Lower lobe of right lung (tissue), 2 donors: Measurements from ENCODE around the gene EEF1A2. TPM values are rescaled to one million over a fixed set of nuclear protein-coding genes. Genes with fewer than 3 reads are reported as not detected.

Source experiments
- ATAC-seq, 2 donors: fragments of 200-7000 bp; cut with Tn5 transposase; one replicate each; pipeline ENCODE4 v1.9.1; 2020 to 2022; ENCODE audit warnings: mild to moderate bottlenecking in 2 of 2, moderate library complexity in 2 of 2
- DNase-seq: peaks from one replicate; pipeline ENCODE4 v3.0.0-alpha.2; 2020
- H3K27ac ChIP-seq: fragments of 200-600 bp; one replicate; pipeline ENCODE4 v1.8.0; 2022
- H3K27me3 ChIP-seq: fragments of 200-600 bp; one replicate; pipeline ENCODE4 v1.8.0; 2022; ENCODE audit warnings: low read depth
- H3K36me3 ChIP-seq: fragments of 200-600 bp; one replicate; pipeline ENCODE4 v1.8.0; 2022; ENCODE audit warnings: mild to moderate bottlenecking
- H3K4me1 ChIP-seq: fragments of 200-600 bp; one replicate; pipeline ENCODE4 v1.8.0; 2022
- H3K4me3 ChIP-seq: fragments of 200-600 bp; one replicate; pipeline ENCODE4 v1.8.0; 2022; ENCODE audit warnings: mild to moderate bottlenecking
- H3K9me3 ChIP-seq: fragments of 200-600 bp; one replicate; pipeline ENCODE4 v1.8.0; 2022
- intact Hi-C: fragments of 100-400 bp; cut with DNase I; formaldehyde crosslinking; loops from one replicate; pipeline ENCODE4 v1.11.0; 2022
- total RNA-seq: library from RNA; stranded (reverse); fragmentation: NEBNext Ultra II Directional; extraction: Animal tissue kit (Norgen Biotek cat#: 25700); gene quantifications from one replicate; pipeline ENCODE4 v1.2.1, GENCODE V29; 2021
- TF ChIP-seq, protein P1 (sequence below): fragments of 200-600 bp; IDR thresholded peaks from one replicate; pipeline ENCODE4 v1.8.0; 2022; ENCODE audit warnings: antibody characterized with exemption, mild to moderate bottlenecking
- donor health status: DM: no; HTN: yes; CAD: no; lungs with severe emphysema.

Gene EEF1A2
- total RNA-seq, 1 donor from 2014 or later = 0.77 TPM

DNA sequence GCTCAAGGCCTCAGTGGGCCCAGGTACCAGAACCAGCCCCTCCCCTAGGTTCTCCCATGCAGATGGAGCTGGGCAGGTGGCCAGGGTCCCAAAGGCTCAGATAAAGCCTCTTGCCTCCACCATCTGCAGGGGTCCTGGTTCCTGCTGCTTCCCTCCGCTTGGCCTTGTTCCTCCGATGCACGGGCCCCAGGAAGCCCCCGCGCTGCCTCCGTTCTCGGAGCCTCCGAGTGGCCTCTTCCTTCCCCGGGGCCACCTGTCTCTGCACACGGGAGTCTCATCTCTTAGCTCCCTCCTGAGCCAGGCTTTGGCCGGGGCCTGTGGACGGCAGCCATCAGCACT is 40.2 kb upstream of the EEF1A2 start:
- intact Hi-C loops = no loop called here
- TF ChIP-seq, protein P1, sequence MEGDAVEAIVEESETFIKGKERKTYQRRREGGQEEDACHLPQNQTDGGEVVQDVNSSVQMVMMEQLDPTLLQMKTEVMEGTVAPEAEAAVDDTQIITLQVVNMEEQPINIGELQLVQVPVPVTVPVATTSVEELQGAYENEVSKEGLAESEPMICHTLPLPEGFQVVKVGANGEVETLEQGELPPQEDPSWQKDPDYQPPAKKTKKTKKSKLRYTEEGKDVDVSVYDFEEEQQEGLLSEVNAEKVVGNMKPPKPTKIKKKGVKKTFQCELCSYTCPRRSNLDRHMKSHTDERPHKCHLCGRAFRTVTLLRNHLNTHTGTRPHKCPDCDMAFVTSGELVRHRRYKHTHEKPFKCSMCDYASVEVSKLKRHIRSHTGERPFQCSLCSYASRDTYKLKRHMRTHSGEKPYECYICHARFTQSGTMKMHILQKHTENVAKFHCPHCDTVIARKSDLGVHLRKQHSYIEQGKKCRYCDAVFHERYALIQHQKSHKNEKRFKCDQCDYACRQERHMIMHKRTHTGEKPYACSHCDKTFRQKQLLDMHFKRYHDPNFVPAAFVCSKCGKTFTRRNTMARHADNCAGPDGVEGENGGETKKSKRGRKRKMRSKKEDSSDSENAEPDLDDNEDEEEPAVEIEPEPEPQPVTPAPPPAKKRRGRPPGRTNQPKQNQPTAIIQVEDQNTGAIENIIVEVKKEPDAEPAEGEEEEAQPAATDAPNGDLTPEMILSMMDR = no peak
- peaks cover 6% of the 10 kb centered on the region for H3K27me3 ChIP-seq
- no peaks in the 10 kb centered on the region for H3K9me3 ChIP-seq
- DNase-seq = no peak
- no peak for ATAC-seq
- no peaks in the 10 kb centered on the region for H3K36me3 ChIP-seq
- peaks cover 40% of the 10 kb centered on the region for H3K4me1 ChIP-seq
- peak overlapping the region; percentile 88 for H3K27ac ChIP-seq
- no peak overlapping the region for H3K4me3 ChIP-seq

- ATAC-seq = peak; percentile 35 to 36
These were observed 39.6 kb upstream of the EEF1A2 start for GRCh38 chr20:63538204-63539091.

GRCh38 chr20:63537525-63538203 is 38.8 kb upstream of the EEF1A2 start:
- intact Hi-C loops = no loop called here
- Histone ChIP-seq H3K9me3 (no peaks in the 10 kb centered on the region), H3K27me3 (peaks cover 6% of the 10 kb centered on the region), H3K4me3 (peak overlapping the region; percentile 60), H3K36me3 (no peaks in the 10 kb centered on the region), H3K4me1 (peaks cover 45% of the 10 kb centered on the region), H3K27ac (peak overlapping the region; percentile 88)
- peak; percentile 94 to 95 for ATAC-seq
- DNase-seq = peak; percentile 98
- TF ChIP-seq, protein P1 = peak; percentile 98

More at GRCh38 chr20:63538204-63539091, 39.6 kb upstream of the EEF1A2 start:
- no peaks in the 10 kb centered on the region for H3K9me3 ChIP-seq
- peaks cover 45% of the 10 kb centered on the region for H3K4me1 ChIP-seq
- peak; percentile 86 for DNase-seq
- peaks cover 6% of the 10 kb centered on the region for H3K27me3 ChIP-seq
- no peaks in the 10 kb centered on the region for H3K36me3 ChIP-seq
- intact Hi-C loops = no loop called here
- peak overlapping the region; percentile 88 for H3K27ac ChIP-seq
- TF ChIP-seq, protein P1 = peak; percentile 36
- peak overlapping the region; percentile 60 for H3K4me3 ChIP-seq

DNA sequence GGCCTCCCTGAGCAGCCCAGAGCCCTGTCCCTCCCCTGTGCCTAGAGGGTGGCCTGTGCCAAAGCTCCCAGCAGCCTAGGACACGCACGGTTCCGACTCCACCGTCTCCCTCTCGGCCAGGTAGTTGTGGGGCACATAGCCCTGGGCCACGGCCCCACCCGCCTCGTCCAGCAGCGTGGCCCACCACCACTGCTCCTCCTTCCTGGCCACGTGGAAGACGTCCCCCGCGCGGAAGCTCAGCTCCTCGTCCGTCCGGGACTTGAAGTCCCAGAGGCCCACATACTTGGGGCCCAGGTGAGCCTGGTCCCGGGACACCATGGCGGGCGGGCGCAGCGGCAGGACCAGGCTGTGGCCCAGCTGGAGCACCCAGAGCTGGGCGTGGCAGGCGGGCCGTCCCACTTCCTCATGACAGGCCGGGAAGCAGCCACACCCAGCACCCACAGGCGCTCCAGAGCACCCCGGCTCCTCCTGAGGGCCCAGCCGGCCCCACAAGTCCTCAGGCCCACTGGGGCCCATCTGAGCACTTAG is 38.2 kb upstream of the EEF1A2 start, which contains the start of gene PTK6:
Gene PTK6 (minus strand): TSS at position 380 of the 528 bp plus-strand sequence. CDS start 62 bp downstream, at position 318.
- ATAC-seq (peak; percentile 76 to 77), DNase-seq (peak; percentile 93)
- Histone ChIP-seq H3K27me3 (peaks cover 6% of the 10 kb centered on the region), H3K9me3 (no peaks in the 10 kb centered on the region), H3K27ac (peak within 1 kb of the TSS; percentile 88), H3K4me3 (peak within 1 kb of the TSS; percentile 60), H3K36me3 (no peaks in the 10 kb centered on the region), H3K4me1 (peaks cover 45% of the 10 kb centered on the region)
- TF ChIP-seq, protein P1 = no peak
- intact Hi-C loops = no loop called here

DNA sequence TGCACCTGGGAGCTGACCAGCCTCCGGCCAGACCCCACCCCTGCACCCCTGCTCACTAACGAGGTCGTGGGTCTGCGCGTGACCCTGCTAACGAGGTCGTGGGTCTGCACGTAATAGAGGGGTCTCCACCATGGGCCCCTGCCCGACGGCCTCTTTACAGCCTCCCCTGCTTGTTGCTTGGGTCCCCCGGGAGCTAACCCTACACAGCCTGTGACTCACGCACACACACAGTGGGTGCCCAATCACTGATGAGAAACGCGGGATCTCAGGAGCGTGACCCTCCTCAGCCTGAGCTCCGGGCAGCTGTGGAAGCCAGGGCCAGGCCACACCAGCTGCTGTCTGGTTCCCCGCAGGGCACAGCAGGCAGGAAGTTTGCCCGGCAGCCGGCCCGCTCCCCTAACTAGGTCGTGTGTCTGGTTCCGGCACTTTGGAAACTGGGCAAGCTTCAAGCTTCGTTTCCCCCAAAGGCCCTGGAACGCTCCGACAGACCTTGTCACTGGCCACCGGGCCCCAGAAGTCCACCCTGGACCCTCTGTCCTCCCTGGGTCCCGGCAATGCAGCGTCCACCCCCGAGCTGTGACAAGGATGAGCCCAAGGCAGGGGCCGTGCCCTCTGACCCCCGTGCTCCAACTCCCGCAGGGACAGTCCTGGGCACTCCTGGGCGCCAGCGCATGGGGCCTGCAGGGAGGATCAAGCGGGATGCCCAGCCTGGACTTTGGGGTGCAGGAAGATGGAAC is 37.5 kb upstream of the EEF1A2 start:
- Histone ChIP-seq H3K27ac (peak overlapping the region; percentile 88), H3K4me1 (peaks cover 45% of the 10 kb centered on the region)
- intact Hi-C loops = no loop called here

More for the DNA sequence above, 37.5 kb upstream of the EEF1A2 start:
- no peaks in the 10 kb centered on the region for H3K36me3 ChIP-seq
- no peaks in the 10 kb centered on the region for H3K9me3 ChIP-seq
- peak overlapping the region; percentile 60 for H3K4me3 ChIP-seq
- DNase-seq = no peak
- ATAC-seq = no peak
- TF ChIP-seq, protein P1 = no peak
- H3K27me3 ChIP-seq = peaks cover 6% of the 10 kb centered on the region
